ENCODE data around the gene EPHA6. TPM values are rescaled to one million over a fixed set of nuclear protein-coding genes. Genes with fewer than 3 reads are reported as not detected.

EPHA6 gene
- total and polyA plus RNA-seq, 2 donors (not counting 3 experiments of a cell fraction or from before 2014, with no cell fraction given), result not detected

DNA sequence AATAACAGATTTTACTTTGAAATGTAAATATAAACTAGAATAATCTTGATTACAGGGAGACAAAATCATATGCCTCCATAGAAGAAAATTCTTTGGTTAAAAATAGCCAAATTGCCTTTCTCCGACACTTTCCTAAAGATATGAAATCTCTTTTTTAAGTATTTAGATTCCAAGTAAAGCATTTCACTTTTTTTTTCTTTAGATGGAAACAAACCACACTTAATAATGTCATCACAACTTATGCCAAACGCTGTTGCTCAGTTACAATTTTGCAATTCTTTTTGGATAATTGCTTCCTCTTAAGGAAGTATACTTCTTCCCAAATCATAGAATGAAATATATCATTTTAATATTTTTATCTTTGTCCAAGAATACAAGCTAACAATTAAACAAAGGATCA lies 656.1 kb downstream of the EPHA6 start:
- no TSS peak for BruUV-seq (replicated peaks)
- no peak for FAIRE-seq

More for the DNA sequence above, 656.1 kb downstream of the EPHA6 start:
- H3K27me3 ChIP-seq (ENCODE audit: control insufficient read depth in 2 of 2, insufficient read depth in 2 of 2, low read length in 2 of 2), result no peaks in the 10 kb centered on the region
- intact Hi-C loops (cut with micrococcal nuclease), result no loop called here
- CTCF ChIA-PET, result no interaction called here
- no peaks in the 10 kb centered on the region for H3K79me2 ChIP-seq (ENCODE audit: control insufficient read depth, insufficient read depth, low read length)
- H3K27ac ChIP-seq (ENCODE audit: insufficient read depth, low read depth, low read length), result no peak overlapping the region
- H3K9ac ChIP-seq (replicated peaks; ENCODE audit: extremely low read depth, insufficient read depth, low read length), result no peak overlapping the region
- H4K20me1 ChIP-seq (replicated peaks; ENCODE audit: control insufficient read depth, extremely low read depth, insufficient read depth, low read length), result no peaks in the 10 kb centered on the region
- no peaks in the 10 kb centered on the region for H3K4me1 ChIP-seq (ENCODE audit: control insufficient read depth, extremely low read depth, insufficient read depth, low read length)
- H3K4me2 ChIP-seq (ENCODE audit: insufficient read depth, low read length), result no peak overlapping the region
- H3K4me3 ChIP-seq (replicated peaks in 1 of 3; ENCODE audit: insufficient read depth in 1 of 3, low read depth in 1 of 3, low read length in 3 of 3), result no peak overlapping the region
- POLR2A ChIA-PET, result no interaction called here
- H2AFZ ChIP-seq (ENCODE audit: low read depth, low read length), result no peak overlapping the region
- no peak for TF ChIP-seq POLR2A (IDR thresholded peaks at IDR 0.05; ENCODE audit: low read depth, low read length)
- no peak for TF ChIP-seq JUN (IDR thresholded peaks at IDR 0.05; ENCODE audit: borderline replicate concordance, insufficient read depth, insufficient read length, low read depth)
- TF ChIP-seq, protein P1, sequence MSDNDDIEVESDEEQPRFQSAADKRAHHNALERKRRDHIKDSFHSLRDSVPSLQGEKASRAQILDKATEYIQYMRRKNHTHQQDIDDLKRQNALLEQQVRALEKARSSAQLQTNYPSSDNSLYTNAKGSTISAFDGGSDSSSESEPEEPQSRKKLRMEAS (IDR thresholded peaks at IDR 0.05; ENCODE audit: insufficient read depth, insufficient read length), result no peak
- TF ChIP-seq MYC (IDR thresholded peaks at IDR 0.05; ENCODE audit: low read depth, low read length), result no peak
- TF ChIP-seq POLR2AphosphoS5 (IDR thresholded peaks at IDR 0.05; ENCODE audit: insufficient read depth, low read depth, low read length), result no peak
- TF ChIP-seq, protein P2, sequence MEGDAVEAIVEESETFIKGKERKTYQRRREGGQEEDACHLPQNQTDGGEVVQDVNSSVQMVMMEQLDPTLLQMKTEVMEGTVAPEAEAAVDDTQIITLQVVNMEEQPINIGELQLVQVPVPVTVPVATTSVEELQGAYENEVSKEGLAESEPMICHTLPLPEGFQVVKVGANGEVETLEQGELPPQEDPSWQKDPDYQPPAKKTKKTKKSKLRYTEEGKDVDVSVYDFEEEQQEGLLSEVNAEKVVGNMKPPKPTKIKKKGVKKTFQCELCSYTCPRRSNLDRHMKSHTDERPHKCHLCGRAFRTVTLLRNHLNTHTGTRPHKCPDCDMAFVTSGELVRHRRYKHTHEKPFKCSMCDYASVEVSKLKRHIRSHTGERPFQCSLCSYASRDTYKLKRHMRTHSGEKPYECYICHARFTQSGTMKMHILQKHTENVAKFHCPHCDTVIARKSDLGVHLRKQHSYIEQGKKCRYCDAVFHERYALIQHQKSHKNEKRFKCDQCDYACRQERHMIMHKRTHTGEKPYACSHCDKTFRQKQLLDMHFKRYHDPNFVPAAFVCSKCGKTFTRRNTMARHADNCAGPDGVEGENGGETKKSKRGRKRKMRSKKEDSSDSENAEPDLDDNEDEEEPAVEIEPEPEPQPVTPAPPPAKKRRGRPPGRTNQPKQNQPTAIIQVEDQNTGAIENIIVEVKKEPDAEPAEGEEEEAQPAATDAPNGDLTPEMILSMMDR (IDR thresholded peaks at IDR 0.05; ENCODE audit: extremely low read depth in 1 of 2, insufficient read depth in 1 of 2, low read depth in 1 of 2, low read length in 2 of 2), result no peak
- TF ChIP-seq GATA2 (IDR thresholded peaks at IDR 0.05; ENCODE audit: insufficient read depth, insufficient read length, low read depth, low read length), result no peak
- TF ChIP-seq EZH2 (IDR thresholded peaks at IDR 0.05; ENCODE audit: borderline replicate concordance, low read depth, low read length, severe bottlenecking), result no peak
- no peak for TF ChIP-seq FOS (IDR thresholded peaks at IDR 0.05; ENCODE audit: borderline replicate concordance, insufficient read depth, low read length)
- no peaks in the 10 kb centered on the region for H3K36me3 ChIP-seq (ENCODE audit: control insufficient read depth in 2 of 2, extremely low read depth in 1 of 2, insufficient read depth in 2 of 2, low read length in 2 of 2)
- no peaks in the 10 kb centered on the region for H3K9me1 ChIP-seq (replicated peaks; ENCODE audit: control insufficient read depth, extremely low read depth, insufficient read depth, low read length)
- DNase-seq (ENCODE audit: low read depth, low spot score), result no peak
- H3K9me3 ChIP-seq (replicated peaks; ENCODE audit: control insufficient read depth, insufficient read depth, low read length), result no peaks in the 10 kb centered on the region
- dilution Hi-C loops (cut with MboI; ENCODE audit: extremely low pct_ligation_motif_present, low sequenced_read_pairs), result no loop called here

Measured in endothelial cell of umbilical vein (primary cell).